ENCODE data around the gene SSU72. TPM values are rescaled to one million over a fixed set of nuclear protein-coding genes. Genes with fewer than 3 reads are reported as not detected.
A peak's percentile ranks its signal among the peaks of the same experiment; 100 is the strongest.

Gene SSU72
- total RNA-seq, 1 donor from 2014 or later = 136 TPM

GRCh38 chr1:1616045-1616790, 41.6 kb upstream of the SSU72 start:
- peak overlapping the region; percentile 99 for H3K4me3 ChIP-seq (ENCODE audit: low read depth, low read length)
- TF ChIP-seq CTCF (conservative IDR thresholded peaks at IDR 0.05; ENCODE audit: low read depth, low read length) = no peak
- no peak for DNase-seq (ENCODE audit: low read depth)

- DNase-seq (ENCODE audit: low read depth) = no peak
- no peak for TF ChIP-seq CTCF (conservative IDR thresholded peaks at IDR 0.05; ENCODE audit: low read depth, low read length)
- peak within 1 kb of the TSS; percentile 99 for H3K4me3 ChIP-seq (ENCODE audit: low read depth, low read length)
These were observed 40.8 kb upstream of the SSU72 start, which contains the start of gene MIB2 for GRCh38 chr1:1615256-1616044. Gene MIB2, plus strand, starts transcription at chr1:1615500. Its CDS starts 7,953 bp downstream, at chr1:1623453.

- H3K4me3 ChIP-seq (ENCODE audit: low read depth, low read length) = peak overlapping the region; percentile 99
- no peak for TF ChIP-seq CTCF (conservative IDR thresholded peaks at IDR 0.05; ENCODE audit: low read depth, low read length)
- no peak for DNase-seq (ENCODE audit: low read depth)
These were observed 40.2 kb upstream of the SSU72 start for GRCh38 chr1:1614954-1615255.

GRCh38 chr1:1614204-1614953, 39.7 kb upstream of the SSU72 start:
- peak overlapping the region; percentile 99 for H3K4me3 ChIP-seq (ENCODE audit: low read depth, low read length)
- no peak for TF ChIP-seq CTCF (conservative IDR thresholded peaks at IDR 0.05; ENCODE audit: low read depth, low read length)
- no peak for DNase-seq (ENCODE audit: low read depth)

GRCh38 chr1:1613509-1614082, 38.9 kb upstream of the SSU72 start:
- no peak for DNase-seq (ENCODE audit: low read depth)
- TF ChIP-seq CTCF (conservative IDR thresholded peaks at IDR 0.05; ENCODE audit: low read depth, low read length) = no peak
- peak overlapping the region; percentile 99 for H3K4me3 ChIP-seq (ENCODE audit: low read depth, low read length)

GRCh38 chr1:1612104-1612400, 37.4 kb upstream of the SSU72 start:
- TF ChIP-seq CTCF (conservative IDR thresholded peaks at IDR 0.05; ENCODE audit: low read depth, low read length) = no peak
- no peak for DNase-seq (ENCODE audit: low read depth)
- no peak overlapping the region for H3K4me3 ChIP-seq (ENCODE audit: low read depth, low read length)

Data from epithelial cell of proximal tubule (primary cell).